Measurements from ENCODE around the gene UBAC2. TPM values are rescaled to one million over a fixed set of nuclear protein-coding genes. Genes with fewer than 3 reads are reported as not detected.
A peak's percentile ranks its signal among the peaks of the same experiment; 100 is the strongest.

Gene UBAC2
- total RNA-seq, 4 donors from 2014 or later: 51.0 to 71.5 (median 61.1) TPM

- Histone ChIP-seq H3K27ac (no peak overlapping the region), H3K27me3 (no peaks in the 10 kb centered on the region), H3K9me3 (no peaks in the 10 kb centered on the region), H3K36me3 (no peaks in the 10 kb centered on the region), H3K4me3 (no peak overlapping the region), H3K4me1 (peaks cover 0 to 2% of the 10 kb centered on the region in 2 donors)
- DNase-seq (no peak), ATAC-seq (no peak)
- intact Hi-C loops (cut with DNase I; ENCODE audit: low total_unique reads) (no loop called here), in situ Hi-C loops (cut with MboI; ENCODE audit: low sequenced_read_pairs in 4 of 4) (no loop called here)
- no peak for TF ChIP-seq POLR2A (IDR thresholded peaks at IDR 0.05)
Observed at GRCh38 chr13:99185606-99186005, 15.0 kb upstream of the UBAC2 start.

DNA sequence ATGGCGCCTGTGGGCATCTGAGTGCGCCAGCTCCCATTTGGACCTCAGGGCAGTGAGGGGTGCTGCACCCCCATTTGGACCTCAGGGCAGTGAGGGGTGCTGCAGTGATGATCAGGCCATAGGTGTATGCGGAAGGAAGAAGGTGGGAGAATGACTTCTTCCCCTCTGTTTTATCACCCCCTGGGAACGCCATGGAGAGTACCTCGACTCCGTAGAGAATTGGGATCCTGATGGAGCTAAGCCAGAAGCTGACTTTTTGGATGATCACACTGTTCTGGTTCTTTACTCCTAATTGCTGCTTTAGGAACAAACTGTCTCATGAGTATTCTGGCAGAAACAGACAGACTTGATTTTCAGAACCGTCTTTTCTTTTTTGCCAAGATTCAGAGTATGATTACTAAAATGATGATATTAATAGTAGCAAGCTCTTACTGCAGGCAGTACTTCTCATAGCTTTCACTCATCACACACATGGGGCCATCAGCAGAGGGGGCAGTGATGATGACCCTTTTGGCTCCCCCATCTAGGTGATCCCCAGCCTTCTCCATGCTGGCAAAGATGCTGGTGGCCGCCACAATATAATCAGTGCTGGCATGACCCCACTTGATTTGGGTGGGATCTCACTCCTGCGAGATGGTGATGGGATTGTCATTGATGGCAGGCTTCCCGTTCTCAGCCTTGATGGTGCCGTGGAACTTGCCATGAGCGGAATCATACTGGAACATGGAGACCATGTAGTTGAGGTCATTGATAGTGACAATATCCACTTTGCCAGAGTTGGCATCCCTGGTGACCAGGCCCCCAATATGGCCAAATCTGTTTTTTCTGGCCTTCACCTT lies 10.3 kb upstream of the UBAC2 start:
- intact Hi-C loops (cut with DNase I; ENCODE audit: low total_unique reads): no loop called here
- H3K4me3 ChIP-seq: no peak overlapping the region
- TF ChIP-seq POLR2A (IDR thresholded peaks at IDR 0.05): no peak
- TF ChIP-seq, protein P1, sequence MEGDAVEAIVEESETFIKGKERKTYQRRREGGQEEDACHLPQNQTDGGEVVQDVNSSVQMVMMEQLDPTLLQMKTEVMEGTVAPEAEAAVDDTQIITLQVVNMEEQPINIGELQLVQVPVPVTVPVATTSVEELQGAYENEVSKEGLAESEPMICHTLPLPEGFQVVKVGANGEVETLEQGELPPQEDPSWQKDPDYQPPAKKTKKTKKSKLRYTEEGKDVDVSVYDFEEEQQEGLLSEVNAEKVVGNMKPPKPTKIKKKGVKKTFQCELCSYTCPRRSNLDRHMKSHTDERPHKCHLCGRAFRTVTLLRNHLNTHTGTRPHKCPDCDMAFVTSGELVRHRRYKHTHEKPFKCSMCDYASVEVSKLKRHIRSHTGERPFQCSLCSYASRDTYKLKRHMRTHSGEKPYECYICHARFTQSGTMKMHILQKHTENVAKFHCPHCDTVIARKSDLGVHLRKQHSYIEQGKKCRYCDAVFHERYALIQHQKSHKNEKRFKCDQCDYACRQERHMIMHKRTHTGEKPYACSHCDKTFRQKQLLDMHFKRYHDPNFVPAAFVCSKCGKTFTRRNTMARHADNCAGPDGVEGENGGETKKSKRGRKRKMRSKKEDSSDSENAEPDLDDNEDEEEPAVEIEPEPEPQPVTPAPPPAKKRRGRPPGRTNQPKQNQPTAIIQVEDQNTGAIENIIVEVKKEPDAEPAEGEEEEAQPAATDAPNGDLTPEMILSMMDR (IDR thresholded peaks at IDR 0.05 in 4 of 5, conservative IDR thresholded peaks at IDR 0.05 in 1 of 5): no peak
- no peaks in the 10 kb centered on the region for H3K9me3 ChIP-seq
- H3K27ac ChIP-seq: peak overlapping the region in 3 of 4 donors; percentile 46 to 73 (median 70)
- peaks cover 0 to 13% of the 10 kb centered on the region in 2 donors for H3K4me1 ChIP-seq
- no peaks in the 10 kb centered on the region for H3K36me3 ChIP-seq
- in situ Hi-C loops (cut with MboI; ENCODE audit: low sequenced_read_pairs in 4 of 4): no loop called here
- no peaks in the 10 kb centered on the region for H3K27me3 ChIP-seq
- ATAC-seq: peak; percentile 56 to 65
- DNase-seq: no peak

DNA sequence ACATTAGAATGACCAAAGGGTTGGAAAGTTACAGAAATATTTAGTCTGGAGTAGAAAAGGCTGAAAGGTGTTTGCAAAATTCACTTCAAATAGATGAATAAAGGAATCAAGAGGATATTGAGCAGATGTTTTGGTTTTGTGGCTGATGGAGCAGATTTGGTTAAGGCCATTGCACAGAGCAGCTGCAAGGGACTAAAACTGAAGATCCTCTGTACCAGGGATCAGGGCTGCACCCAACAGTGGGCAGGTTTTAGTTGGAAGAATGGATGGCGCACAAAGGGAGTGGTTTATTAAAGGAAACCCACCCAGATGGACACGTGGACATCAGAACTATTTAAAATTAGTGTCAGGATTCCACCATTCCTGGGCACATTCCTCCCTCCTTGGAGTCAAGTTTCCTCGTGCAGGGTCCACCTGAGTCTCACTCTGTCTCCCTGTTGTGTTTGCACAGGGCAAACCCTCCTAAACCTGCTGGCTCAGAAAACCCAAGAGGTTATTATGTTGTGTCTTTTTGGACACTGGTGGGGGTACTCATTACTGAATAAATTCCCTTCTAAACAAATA lies 9.2 kb upstream of the UBAC2 start:
- no peaks in the 10 kb centered on the region for H3K36me3 ChIP-seq
- in situ Hi-C loops (cut with MboI; ENCODE audit: low sequenced_read_pairs in 4 of 4): no loop called here
- H3K4me3 ChIP-seq: no peak overlapping the region
- H3K27me3 ChIP-seq: no peaks in the 10 kb centered on the region
- no peak for TF ChIP-seq POLR2A (IDR thresholded peaks at IDR 0.05)
- TF ChIP-seq, protein P1 (IDR thresholded peaks at IDR 0.05 in 4 of 5, conservative IDR thresholded peaks at IDR 0.05 in 1 of 5): no peak
- H3K4me1 ChIP-seq: peaks cover 0 to 13% of the 10 kb centered on the region in 2 donors
- peak overlapping the region in 2 of 4 donors; percentile 70 to 73 for H3K27ac ChIP-seq
- intact Hi-C loops (cut with DNase I; ENCODE audit: low total_unique reads): no loop called here
- DNase-seq: no peak
- no peak for ATAC-seq
- H3K9me3 ChIP-seq: no peaks in the 10 kb centered on the region

GRCh38 chr13:99191900-99192399 lies 8.7 kb upstream of the UBAC2 start:
- DNase-seq: no peak

More at GRCh38 chr13:99191900-99192399, 8.7 kb upstream of the UBAC2 start:
- Histone ChIP-seq H3K36me3 (no peaks in the 10 kb centered on the region), H3K27ac (no peak overlapping the region), H3K4me1 (peaks cover 0 to 13% of the 10 kb centered on the region in 2 donors), H3K4me3 (no peak overlapping the region), H3K9me3 (no peaks in the 10 kb centered on the region), H3K27me3 (no peaks in the 10 kb centered on the region)
- TF ChIP-seq, protein P1 (IDR thresholded peaks at IDR 0.05 in 4 of 5, conservative IDR thresholded peaks at IDR 0.05 in 1 of 5): no peak
- TF ChIP-seq POLR2A (IDR thresholded peaks at IDR 0.05): no peak
- in situ Hi-C loops (cut with MboI; ENCODE audit: low sequenced_read_pairs in 4 of 4): no loop called here
- no peak for ATAC-seq
- intact Hi-C loops (cut with DNase I; ENCODE audit: low total_unique reads): no loop called here
